Upper lobe of right lung (tissue), 1 donor: ENCODE measurements around the gene WWOX. TPM values are rescaled to one million over a fixed set of nuclear protein-coding genes. Genes with fewer than 3 reads are reported as not detected.

Source experiments
- ATAC-seq: fragments of 200-7000 bp; cut with Tn5 transposase; one replicate; pipeline ENCODE4 v1.9.1; 2020; ENCODE audit warnings: mild to moderate bottlenecking, moderate library complexity
- DNase-seq: peaks from one replicate; pipeline ENCODE4 v3.0.0-alpha.2; 2020
- H3K27ac ChIP-seq: fragments of 200-600 bp; one replicate; pipeline ENCODE4 v1.8.0; 2022
- H3K27me3 ChIP-seq: fragments of 200-600 bp; one replicate; pipeline ENCODE4 v1.8.0; 2022; ENCODE audit warnings: mild to moderate bottlenecking
- H3K36me3 ChIP-seq: fragments of 200-600 bp; one replicate; pipeline ENCODE4 v1.8.0; 2022
- H3K4me1 ChIP-seq: fragments of 200-600 bp; one replicate; pipeline ENCODE4 v1.8.0; 2022
- H3K4me3 ChIP-seq: fragments of 200-600 bp; one replicate; pipeline ENCODE4 v1.8.0; 2022; ENCODE audit warnings: mild to moderate bottlenecking
- H3K9me3 ChIP-seq: fragments of 200-600 bp; one replicate; pipeline ENCODE4 v1.8.0; 2022
- CTCF ChIP-seq: fragments of 200-600 bp; IDR thresholded peaks from one replicate; pipeline ENCODE4 v1.8.0; 2022; ENCODE audit warnings: antibody characterized with exemption
- intact Hi-C: fragments of 100-400 bp; cut with DNase I; formaldehyde crosslinking; loops from one replicate; pipeline ENCODE4 v1.11.0; 2022
- total RNA-seq: library from RNA; stranded (reverse); fragmentation: NEBNext Ultra II Directional; extraction: Animal tissue kit (Norgen Biotek cat#: 25700); gene quantifications from one replicate; pipeline ENCODE4 v1.2.1, GENCODE V29; 2021
- donor health status: DM: no; HTN: yes; CAD: no; lungs with severe emphysema.

The WWOX gene
- total RNA-seq, 1 donor from 2014 or later = 17.0 TPM

GRCh38 chr16:78576941-78577340, 477.5 kb downstream of the WWOX start:
- no peaks in the 10 kb centered on the region for H3K4me1 ChIP-seq
- ATAC-seq (no peak), DNase-seq (no peak)
- no peak overlapping the region for H3K4me3 ChIP-seq
- no peaks in the 10 kb centered on the region for H3K9me3 ChIP-seq
- H3K36me3 ChIP-seq = no peaks in the 10 kb centered on the region
- intact Hi-C loops = no loop called here
- H3K27me3 ChIP-seq = no peaks in the 10 kb centered on the region
- no peak overlapping the region for H3K27ac ChIP-seq
- TF ChIP-seq CTCF = no peak

- Histone ChIP-seq H3K4me1 (no peaks in the 10 kb centered on the region), H3K36me3 (no peaks in the 10 kb centered on the region)
- intact Hi-C loops = no loop called here
Observed at GRCh38 chr16:78577630-78578029, 478.2 kb downstream of the WWOX start.

GRCh38 chr16:78579020-78579419, 479.6 kb downstream of the WWOX start:
- H3K9me3 ChIP-seq = no peaks in the 10 kb centered on the region
- no peak for TF ChIP-seq CTCF
- no peaks in the 10 kb centered on the region for H3K4me1 ChIP-seq
- DNase-seq (no peak), ATAC-seq (no peak)
- intact Hi-C loops = no loop called here
- H3K27ac ChIP-seq = no peak overlapping the region
- no peaks in the 10 kb centered on the region for H3K36me3 ChIP-seq
- no peak overlapping the region for H3K4me3 ChIP-seq
- no peaks in the 10 kb centered on the region for H3K27me3 ChIP-seq

More at GRCh38 chr16:78577630-78578029, 478.2 kb downstream of the WWOX start:
- Histone ChIP-seq H3K27ac (no peak overlapping the region), H3K9me3 (no peaks in the 10 kb centered on the region), H3K27me3 (no peaks in the 10 kb centered on the region), H3K4me3 (no peak overlapping the region)
- TF ChIP-seq CTCF = no peak
- DNase-seq = no peak
- no peak for ATAC-seq

GRCh38 chr16:78583441-78583840, 484.0 kb downstream of the WWOX start:
- no peaks in the 10 kb centered on the region for H3K36me3 ChIP-seq
- no peaks in the 10 kb centered on the region for H3K9me3 ChIP-seq
- intact Hi-C loops = no loop called here
- no peak overlapping the region for H3K4me3 ChIP-seq
- H3K27me3 ChIP-seq = no peaks in the 10 kb centered on the region
- no peak for DNase-seq
- no peak for TF ChIP-seq CTCF
- no peak for ATAC-seq
- no peak overlapping the region for H3K27ac ChIP-seq
- H3K4me1 ChIP-seq = no peaks in the 10 kb centered on the region

- Histone ChIP-seq H3K27me3 (no peaks in the 10 kb centered on the region), H3K36me3 (no peaks in the 10 kb centered on the region), H3K27ac (no peak overlapping the region), H3K4me1 (no peaks in the 10 kb centered on the region), H3K4me3 (no peak overlapping the region), H3K9me3 (no peaks in the 10 kb centered on the region)
- TF ChIP-seq CTCF = no peak
- no peak for ATAC-seq
- intact Hi-C loops = no loop called here
- no peak for DNase-seq
Observed at GRCh38 chr16:78584213-78584860, 484.9 kb downstream of the WWOX start.

GRCh38 chr16:78584991-78585390, 485.5 kb downstream of the WWOX start:
- H3K9me3 ChIP-seq = no peaks in the 10 kb centered on the region
- ATAC-seq (no peak), DNase-seq (no peak)
- no peaks in the 10 kb centered on the region for H3K36me3 ChIP-seq
- no peak overlapping the region for H3K4me3 ChIP-seq
- no peaks in the 10 kb centered on the region for H3K27me3 ChIP-seq
- no peak overlapping the region for H3K27ac ChIP-seq
- no peaks in the 10 kb centered on the region for H3K4me1 ChIP-seq
- intact Hi-C loops = no loop called here
- no peak for TF ChIP-seq CTCF
